ENCODE results near the gene CDCA5.
"Not testable (repeated sequence)": the region's sequence is repeated elsewhere in the genome, so short reads cannot be mapped to it uniquely, and the experiment has no call there.

CDCA5 gene

DNA sequence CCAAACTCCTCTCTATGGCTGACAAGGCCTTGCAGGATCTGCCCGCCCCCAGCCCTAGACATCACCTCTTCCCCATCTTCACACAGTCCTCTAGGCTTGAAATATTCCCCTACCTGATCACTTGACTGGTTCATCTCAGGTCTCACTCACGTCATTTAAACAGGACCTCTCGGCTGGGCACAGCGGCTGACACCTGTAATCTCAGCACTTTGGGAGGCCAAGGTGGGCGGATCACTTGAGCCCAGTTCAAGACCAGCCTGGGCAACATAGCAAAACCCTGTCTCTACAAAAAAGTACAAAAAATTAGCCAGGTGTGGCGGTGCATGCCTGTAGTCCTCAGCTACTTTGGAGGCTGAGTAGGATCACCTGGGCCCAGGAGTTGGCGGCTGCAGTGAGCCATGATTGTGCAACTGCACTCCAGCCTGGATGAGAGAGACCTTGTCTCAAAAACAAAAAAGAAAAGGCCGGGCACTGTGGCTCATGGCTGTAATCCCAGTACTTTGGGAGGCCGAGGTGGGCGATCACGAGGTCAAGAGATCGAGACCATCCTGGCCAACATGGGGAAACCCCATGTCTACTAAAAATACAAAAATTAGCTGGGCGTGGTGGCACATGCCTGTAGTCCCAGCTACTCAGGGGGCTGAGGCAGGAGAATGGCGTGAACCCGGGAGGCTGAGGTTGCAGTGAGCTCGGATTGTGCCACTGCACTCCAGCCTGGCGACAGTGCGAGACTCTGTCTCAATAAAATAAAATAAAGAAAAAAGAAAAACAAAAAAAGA, 35.2 kb upstream of the CDCA5 start:
- DNase-seq (ENCODE audit: low read depth in 3 of 3): not testable (repeated sequence)

DNA sequence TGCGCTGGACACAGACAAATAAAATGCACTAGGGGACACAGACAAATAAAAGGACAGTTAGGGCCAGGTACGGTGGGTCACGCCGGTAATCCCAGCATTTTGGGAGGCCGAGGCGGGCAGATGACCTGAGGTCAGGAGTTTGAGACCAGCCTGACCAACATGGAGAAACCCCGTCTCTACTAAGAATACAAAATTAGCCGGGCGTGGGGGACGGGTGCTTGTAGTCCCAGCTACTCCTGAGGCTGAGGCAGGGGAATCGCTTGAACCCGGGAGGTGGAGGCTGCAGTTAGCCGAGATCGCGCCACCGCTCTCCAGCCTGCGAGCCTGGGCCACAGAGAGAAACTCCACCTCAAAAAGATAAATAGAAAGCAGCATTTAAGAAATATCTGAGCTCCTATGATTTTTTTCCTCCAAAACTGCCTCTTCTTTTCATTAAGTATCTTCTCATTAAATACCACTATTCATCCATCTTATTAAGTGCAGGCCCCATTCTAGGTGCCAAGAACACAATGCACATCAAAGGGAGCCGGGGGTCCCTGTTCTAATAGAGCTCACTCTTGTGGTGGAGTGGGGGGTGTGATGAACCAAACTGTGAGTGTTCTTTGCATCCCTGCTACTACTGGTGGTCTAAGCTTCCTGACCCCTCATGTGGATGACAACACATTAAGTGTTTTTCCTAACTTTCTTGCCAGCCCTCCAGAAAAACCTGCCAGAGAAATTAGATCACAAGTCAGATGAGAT, 34.4 kb upstream of the CDCA5 start:
- DNase-seq (ENCODE audit: low read depth in 3 of 3): no peak

DNA sequence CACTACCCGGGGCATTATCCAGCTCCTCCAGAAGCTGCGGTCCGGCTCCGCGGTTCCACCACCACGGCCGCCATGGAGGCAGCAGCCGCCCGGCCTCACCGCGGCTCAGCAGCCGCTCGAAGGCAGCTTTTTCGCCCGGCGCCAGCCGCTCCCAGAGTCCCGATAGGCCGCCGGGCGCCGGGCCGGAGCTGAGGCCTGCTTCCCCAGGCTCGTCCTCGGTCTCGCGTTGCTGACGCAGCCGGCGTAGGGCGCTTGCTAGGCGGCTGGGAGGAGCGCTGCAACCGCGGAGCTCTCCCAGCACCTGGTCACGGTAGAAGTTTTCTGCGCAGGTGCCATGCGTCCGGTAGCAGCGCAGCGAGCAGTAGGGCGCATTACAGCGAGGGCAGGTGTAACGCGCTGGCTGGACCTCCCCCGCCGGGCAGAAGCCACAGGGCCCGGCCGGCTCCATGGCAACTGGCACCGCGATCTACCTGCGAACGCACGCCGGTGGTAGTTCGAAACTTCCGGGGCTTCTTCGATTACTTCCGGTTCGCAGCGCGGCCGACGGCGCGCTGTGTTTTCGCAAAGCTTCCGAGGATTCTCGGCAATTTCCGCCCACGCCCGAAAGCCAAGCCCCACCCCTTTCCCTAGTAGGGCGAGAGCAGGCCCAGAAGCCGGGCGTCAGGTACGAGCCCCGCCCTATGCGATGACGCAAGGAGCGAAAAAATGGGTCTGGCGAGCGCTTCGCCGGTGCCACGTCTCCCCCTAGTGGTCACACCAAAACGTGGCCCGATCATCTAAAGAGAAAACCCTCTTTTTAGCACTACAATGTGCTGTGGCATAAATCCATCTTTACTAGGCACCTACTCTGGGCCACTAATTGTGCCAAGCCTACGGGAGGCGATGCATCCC, 33.6 kb upstream of the CDCA5 start, which contains the start of gene ZNHIT2:
ZNHIT2 (minus strand) TSS at position 496 of the 891 bp plus-strand sequence; CDS start at position 448, 48 bp downstream.
- DNase-seq (ENCODE audit: low read depth in 3 of 3): peak; percentile 100

DNA sequence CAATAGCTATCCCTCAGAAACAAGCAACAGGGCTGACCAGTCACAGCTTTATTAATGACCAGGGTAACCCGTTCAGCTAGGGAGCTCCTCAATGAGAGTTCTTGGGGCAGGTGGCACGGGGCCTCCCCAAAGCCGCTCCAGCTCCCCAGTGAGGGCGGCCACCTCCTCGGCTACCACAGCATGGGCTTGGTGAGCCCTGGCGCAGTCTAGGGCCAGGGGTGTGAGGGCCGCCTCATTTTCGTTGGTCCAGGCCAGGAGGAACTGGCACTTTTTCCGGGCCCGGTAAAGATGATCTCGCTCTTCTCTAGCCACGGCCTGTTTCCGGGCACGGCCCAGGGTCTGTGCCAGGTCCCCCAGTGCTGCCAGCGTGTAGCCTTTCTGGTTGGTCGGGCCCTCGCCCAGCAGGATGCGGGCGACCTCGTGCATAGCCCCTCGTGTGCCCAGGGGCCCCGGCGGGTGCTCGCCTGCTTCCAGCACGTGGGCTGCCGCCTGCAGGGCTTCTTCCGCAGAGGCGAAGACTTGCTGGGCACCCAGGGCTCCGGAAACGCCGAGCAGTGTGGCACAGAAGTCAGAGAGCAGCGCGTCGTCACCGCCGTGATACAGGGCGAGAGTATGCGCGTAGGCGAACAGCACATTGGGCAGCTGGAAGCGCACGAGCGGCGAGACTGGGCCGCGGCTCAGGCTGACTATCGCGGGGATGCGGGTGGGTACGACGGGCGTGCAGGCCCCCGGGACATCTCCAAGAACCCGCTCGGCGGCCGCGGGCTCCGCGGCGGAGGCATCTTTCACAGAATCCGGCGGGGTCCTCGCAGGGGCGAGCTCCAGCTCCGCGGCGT, 32.7 kb upstream of the CDCA5 start:
- DNase-seq (ENCODE audit: low read depth in 3 of 3): peak in 2 of 3 experiments; percentile 35 to 54

DNA sequence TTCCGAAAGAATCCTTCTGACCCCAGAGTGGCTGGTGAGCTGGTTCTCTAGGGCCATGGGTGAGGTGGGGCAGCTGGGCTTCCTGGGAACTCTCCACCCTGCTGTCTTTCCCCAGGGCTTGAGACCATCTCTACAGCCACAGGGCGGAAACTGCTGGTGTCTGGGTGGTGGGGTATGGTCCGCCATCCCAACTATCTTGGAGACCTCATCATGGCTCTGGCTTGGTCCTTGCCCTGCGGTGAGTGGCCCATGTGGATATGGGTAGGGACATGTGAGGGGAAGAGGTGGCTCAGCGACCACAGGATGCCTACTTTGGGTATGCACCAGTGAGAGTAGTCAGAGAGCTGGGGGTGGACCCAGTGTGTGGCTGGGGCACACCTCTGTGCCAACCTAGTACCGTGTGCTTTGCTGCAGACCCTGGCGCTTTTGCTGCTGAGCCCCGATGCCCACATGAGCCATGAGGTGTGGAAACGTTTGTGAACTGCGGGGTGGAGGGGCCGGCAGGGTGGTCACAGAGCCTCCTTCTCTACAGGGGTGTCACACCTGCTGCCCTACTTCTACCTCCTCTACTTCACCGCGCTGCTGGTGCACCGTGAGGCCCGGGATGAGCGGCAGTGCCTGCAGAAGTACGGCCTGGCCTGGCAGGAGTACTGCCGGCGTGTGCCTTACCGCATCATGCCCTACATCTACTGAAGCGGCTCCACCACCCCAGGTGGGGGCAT, 31.7 kb upstream of the CDCA5 start:
- no peak for DNase-seq (ENCODE audit: low read depth in 3 of 3)

DNA sequence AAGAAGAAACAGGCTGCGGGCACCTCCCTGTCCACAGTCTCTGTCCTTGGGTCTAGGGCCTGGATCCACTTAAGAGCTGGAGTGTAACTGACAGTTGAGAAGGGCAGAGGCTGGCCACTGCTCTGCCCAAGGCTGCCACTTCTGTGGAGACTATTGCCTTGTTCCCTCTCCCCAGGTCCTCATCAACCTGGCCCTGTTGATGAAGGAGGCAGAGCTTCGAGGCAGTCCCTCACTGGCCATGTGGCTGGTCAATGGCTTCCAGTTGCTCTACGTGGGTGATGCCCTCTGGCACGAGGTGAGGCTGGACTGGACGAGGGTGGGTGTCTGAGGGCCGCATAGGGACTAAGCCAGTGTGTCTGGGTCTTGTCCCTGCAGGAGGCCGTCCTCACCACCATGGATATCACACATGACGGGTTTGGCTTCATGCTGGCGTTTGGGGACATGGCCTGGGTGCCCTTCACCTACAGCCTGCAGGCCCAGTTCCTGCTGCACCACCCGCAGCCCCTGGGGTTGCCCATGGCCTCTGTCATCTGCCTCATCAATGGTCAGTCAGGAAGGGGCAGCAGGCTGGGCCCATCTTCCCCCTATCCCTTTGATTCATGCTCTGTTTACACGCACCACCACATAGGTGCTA, 30.8 kb upstream of the CDCA5 start:
- DNase-seq (ENCODE audit: low read depth in 3 of 3): no peak

DNA sequence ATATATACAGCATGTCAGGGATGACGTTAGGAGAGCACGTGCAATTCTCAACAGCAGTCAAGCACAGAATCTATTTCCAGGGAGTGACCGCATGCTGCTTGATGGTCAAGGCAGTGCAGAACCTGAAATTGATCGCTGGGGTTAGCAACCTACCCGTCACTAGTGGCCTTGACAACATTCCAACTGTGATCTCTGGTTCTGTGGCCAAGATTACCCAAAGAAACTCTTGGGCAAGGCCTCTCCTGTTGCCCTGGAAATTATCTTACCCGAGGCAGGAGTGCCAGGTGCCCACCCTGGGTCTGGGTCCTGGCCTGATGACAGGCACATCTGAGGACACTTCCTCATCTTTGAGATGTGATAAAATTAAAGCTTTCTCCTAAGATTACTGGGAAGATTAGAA, 30.0 kb upstream of the CDCA5 start:
- DNase-seq (ENCODE audit: low read depth in 3 of 3): no peak

DNA sequence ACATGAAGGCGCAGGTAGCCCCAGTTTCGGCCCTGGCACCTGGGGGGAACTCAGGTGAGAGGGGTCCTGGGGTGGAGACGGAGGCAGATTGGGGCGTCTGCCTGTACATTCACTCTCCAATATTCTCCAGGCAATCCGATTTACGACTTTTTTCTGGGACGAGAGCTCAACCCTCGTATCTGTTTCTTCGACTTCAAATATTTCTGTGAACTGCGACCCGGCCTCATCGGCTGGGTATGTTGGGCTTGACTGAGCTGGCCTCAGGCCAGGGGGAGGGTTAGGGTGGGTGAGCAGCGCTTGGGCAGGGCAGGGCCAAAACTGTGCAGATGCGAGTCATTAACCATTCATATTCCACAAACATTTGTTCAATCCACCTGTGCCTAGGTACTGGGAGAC, 29.5 kb upstream of the CDCA5 start:
- no peak for DNase-seq (ENCODE audit: low read depth in 3 of 3)

DNA sequence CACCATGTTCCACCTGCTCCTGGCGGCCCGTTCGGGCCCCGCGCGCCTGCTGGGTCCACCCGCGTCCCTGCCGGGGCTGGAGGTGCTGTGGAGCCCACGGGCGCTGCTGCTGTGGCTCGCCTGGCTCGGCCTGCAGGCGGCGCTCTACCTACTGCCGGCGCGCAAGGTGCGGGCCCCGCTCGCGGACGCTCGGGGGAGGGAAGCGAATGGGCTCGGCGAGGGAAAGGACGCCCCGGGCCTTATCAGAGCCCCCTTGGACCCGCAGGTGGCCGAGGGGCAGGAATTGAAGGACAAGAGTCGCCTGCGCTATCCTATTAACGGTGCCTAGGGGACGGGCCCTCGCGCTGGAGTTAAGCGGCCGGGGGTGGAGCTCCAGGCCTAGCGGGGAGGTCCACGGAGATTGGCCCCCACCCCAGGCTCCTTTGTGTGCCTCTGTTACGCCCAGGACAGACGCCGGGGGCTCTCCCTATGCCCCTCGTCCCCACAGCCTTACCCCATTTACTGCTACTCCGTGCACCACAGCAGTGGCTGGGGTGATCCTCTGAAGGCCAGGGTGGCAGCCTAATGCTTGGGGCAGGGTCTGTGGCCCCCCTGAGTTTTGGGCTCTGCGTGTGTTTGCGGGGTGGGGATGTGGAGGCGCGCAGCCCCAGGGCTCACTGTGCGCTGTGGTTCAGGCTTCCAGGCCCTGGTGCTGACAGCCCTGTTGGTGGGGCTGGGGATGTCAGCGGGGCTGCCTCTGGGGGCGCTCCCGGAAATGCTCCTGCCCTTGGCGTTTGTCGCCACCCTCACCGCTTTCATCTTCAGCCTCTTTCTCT, 28.9 kb upstream of the CDCA5 start:
- peak in 2 of 3 experiments; percentile 52 to 58 for DNase-seq (ENCODE audit: low read depth in 3 of 3)

DNA sequence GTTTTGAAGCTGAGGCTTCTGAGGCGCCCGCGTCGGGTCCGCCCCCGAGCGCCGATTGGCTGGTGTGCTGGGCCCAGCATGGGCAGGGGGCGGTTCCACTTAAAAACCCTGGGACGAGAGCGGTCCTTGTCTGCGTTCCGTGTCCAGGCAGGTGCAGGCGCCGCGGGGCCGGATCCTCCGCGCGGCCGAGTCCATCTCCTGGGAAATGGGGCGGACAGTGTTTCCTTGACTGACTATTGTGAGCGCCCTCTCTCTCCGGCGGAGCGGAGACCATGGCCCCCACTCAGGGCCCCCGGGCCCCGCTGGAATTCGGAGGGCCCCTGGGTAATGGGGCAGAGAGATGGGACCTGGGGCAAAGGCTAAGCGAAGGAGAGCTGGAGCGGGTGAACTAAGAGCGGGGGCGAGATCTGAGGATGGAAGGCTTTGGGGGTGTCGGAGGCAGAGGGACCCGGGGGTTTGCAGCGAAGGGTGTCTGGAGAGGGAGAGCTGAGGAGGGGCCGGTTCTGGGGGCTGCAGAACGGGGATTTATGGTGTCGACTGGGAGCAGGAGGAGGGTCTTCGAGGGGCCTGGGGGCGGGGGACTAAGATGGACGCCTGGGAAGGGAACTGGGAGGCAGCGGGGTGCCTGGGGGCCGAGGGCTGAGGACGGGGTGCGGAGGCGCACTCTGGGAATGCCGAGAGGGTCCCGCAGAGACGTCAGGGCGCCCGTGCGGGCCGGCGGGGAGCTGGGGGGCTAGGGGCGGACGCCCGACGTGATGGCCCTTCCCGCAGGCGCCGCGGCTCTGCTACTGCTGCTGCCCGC, 28.1 kb upstream of the CDCA5 start, which contains the start of gene TM7SF2:
TM7SF2 (plus strand) TSS at position 129 of the 802 bp plus-strand sequence; CDS start at position 273, 144 bp downstream.
- DNase-seq (ENCODE audit: low read depth in 3 of 3): peak; percentile 83 to 89 (median 88)

DNA sequence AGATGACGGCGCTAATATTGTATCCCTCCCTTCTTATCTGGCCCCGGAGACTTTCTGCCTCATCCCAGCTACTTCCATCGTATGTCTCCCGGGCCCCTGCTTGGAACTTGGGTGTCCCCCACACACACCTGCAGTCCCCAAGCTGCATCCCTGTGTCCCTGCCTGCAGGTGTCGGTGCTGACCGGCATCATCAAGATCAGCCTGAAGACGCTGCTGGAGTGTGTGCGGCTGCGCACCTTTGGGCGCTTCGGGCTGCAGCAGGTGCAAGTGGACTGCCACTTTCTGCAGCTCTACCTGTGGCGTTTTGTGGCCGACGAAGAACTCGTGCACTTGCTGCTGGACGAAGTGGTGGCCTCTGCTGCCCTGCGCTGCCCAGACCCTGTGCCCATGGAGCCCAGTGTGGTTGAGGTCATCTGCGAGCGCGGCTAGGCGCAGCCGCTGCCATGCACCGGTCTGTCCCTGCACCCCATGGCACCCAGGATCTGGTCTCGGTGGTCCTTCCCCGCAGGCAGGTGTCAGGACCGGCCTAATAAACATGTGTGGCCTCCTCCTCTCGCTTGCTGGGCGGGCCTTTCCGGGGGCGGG, 27.4 kb upstream of the CDCA5 start:
- DNase-seq (ENCODE audit: low read depth in 3 of 3): no peak

DNA sequence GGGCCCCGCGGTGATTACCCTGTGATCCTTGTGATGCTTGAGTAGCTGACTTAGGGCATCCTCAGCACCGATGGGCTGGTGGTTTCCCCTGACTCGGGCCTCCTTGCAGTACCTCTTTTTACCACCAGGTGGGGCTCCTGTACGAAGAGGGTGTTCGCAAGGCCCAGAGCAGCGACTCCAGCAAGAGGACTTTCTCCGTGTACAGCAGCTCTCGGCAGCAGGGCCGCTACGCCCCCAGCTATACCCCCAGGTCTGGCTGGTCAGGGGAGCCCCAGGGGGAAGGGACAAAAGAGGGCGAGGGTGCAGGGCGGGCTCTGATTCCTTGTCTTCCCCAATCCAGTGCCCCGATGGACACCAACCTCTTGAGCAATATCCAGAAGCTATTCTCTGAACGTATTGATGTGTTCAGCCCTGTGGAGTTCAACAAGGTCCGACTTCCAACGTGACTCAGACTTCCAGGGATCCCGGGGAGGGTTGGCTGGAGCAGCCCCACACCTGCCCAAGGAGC, 26.6 kb upstream of the CDCA5 start:
- DNase-seq (ENCODE audit: low read depth in 3 of 3): peak; percentile 89 to 98 (median 95)

DNA sequence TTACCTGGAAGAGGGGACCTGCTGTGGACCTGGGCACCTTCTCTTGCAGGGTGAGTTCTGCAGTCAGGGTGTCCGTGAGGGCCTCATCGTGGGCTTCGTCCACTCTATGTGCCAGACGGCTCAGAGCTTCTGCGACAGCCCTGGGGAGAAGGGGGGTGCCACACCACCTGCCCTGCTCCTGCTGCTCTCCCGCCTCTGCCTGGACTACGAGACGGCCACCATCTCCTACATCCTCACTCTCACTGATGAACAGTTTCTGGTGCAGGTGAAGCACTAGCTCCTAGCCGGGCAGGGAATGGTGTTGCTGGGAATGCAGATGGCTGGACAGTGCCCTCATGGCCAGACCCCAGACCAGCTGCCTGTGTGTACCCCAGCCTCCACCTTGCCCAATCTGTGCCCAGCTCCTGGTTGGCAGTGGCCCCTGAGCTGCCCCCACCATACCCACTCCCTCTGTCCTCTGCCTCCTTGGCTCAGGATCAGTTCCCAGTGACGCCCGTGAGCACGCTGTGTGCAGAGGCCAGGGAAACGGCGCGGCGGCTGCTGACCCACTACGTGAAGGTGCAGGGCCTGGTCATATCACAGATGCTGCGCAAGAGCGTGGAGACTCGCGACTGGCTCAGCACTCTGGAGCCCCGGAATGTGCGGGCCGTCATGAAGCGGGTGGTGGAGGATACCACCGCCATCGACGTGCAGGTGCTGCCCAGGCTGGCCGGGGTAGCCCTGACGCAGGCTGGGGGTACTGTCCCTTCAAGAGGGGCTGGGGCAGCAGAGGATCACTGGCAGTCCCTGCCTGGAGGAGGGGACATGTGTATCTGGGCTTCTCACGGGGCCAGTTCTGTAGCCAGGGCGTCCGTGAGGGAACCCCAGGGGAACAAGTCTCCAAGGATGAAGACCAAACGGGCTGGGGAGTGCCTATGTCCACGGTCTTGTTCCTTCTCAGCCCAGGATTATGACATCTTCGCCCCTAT, 25.7 kb upstream of the CDCA5 start:
- no peak for DNase-seq (ENCODE audit: low read depth in 3 of 3)

DNA sequence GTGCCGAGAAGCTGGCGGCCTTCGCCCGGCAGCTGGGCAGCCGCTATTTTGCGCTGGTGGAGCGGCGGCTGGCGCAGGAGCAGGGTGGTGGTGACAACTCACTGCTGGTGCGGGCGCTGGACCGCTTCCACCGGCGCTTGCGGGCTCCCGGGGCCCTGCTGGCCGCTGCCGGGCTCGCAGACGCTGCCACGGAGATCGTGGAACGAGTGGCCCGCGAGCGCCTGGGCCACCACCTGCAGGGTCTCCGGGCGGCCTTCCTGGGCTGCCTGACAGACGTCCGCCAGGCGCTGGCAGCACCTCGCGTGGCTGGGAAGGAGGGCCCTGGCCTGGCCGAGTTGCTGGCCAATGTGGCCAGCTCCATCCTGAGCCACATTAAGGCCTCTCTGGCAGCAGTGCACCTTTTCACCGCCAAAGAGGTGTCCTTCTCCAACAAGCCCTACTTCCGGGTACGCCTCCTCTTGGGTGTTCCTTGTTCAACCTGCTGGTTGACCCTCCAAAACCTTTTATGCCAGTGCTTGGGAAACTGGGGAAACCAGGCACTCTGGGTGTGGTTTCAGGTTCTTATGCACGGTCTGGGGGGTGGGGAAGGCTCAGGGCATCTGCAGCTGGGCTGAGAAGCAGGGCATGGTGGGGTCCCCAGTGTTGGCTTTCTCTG, 24.8 kb upstream of the CDCA5 start:
- DNase-seq (ENCODE audit: low read depth in 3 of 3): no peak

DNA sequence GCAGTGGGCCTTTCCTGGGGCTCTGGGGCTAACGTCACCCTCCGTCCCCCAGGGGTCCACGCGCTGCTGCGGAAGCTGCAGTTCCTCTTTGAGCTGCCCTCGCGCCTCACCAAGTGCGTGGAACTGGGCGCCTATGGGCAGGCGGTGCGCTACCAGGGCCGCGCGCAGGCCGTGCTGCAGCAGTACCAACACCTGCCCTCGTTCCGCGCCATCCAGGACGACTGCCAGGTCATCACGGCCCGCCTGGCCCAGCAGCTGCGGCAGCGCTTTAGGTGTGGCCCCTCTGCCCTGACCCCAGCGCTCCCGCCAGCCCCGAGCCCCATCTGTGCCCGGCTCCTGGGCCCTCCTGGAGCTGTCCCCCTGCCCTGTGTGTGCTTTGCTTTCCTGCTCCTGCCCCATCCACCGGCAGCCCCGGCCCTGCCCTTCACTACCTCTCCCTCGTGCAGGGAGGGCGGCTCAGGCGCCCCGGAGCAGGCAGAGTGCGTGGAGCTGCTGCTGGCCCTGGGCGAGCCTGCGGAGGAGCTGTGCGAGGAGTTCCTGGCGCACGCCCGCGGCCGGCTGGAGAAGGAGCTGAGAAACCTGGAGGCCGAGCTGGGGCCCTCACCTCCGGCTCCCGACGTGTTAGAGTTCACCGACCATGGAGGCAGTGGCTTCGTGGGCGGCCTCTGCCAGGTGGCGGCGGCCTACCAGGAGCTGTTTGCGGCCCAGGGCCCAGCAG, 24.1 kb upstream of the CDCA5 start:
- DNase-seq (ENCODE audit: low read depth in 3 of 3): no peak
